ENCODE data around the gene ADCY9.
"Not testable (repeated sequence)": the region's sequence is repeated elsewhere in the genome, so short reads cannot be mapped to it uniquely, and the experiment has no call there.

ADCY9 gene

GRCh38 chr16:4093495-4094126 lies 22.6 kb downstream of the ADCY9 start:
- no peak for DNase-seq (ENCODE audit: low spot score)

GRCh38 chr16:4092547-4093265 lies 23.5 kb downstream of the ADCY9 start:
- DNase-seq (ENCODE audit: low spot score) = no peak

DNA sequence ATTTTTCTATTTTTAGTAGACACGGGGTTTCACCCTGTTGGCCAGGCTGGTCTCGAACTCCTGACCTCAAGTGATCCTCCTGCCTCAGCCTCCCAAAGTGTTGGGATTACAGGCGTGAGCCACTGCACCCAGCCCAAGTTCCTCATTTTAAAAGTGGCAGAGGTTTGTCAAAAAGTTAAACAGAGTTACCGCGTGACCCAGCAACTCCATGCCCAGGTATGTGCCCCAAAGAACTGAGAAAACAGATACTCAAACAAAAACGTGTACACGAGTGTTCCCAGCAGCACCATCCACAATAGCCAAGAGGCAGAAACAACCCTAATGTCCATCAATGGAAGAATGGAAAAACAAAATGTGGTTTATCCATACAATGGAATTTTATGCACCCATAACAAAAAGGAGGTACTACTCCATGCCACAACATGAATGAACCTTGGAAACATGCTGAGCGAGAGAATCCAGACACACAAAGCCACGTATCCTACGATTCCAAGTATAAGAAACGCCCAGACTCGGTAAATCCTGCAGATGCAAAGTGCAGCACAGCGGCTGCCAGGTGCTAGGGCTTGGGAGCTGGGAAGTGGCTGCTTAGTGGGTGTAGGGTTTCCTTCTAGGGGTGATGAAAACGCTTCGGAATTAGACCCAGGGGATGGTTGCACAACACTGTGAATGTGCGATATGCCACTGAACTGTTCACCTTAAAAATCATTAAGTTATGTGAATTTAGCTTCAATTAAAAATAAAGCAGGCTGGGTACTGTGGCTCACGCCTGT lies 24.8 kb downstream of the ADCY9 start:
- no peak for DNase-seq (ENCODE audit: low spot score)

DNA sequence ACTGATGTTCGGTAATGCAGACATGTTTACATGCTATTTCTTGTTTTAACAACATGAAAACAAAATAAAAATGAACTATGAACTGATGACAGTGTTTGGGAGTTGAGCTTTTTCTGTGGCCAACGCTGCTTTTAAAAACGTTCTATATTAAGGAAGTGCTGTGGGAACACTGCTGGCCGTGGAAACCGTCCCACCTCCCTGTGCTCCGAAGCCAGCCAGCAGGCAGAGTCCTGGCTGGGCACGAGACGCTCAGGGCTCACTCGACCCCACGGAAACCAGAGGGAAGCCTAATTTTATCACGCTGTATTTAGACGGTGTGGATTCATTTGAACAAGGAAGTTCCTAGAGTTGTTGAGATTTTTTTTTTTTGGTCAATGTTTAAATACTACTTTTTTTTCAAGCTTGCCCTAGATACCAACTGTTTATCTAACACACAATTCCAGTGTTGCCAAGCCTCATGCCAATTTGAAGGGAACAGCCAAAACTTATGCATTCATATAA lies 25.8 kb downstream of the ADCY9 start:
- DNase-seq (ENCODE audit: low spot score) = no peak

- no peak for DNase-seq (ENCODE audit: low spot score)
These were observed 26.4 kb downstream of the ADCY9 start for GRCh38 chr16:4089811-4090301.

DNA sequence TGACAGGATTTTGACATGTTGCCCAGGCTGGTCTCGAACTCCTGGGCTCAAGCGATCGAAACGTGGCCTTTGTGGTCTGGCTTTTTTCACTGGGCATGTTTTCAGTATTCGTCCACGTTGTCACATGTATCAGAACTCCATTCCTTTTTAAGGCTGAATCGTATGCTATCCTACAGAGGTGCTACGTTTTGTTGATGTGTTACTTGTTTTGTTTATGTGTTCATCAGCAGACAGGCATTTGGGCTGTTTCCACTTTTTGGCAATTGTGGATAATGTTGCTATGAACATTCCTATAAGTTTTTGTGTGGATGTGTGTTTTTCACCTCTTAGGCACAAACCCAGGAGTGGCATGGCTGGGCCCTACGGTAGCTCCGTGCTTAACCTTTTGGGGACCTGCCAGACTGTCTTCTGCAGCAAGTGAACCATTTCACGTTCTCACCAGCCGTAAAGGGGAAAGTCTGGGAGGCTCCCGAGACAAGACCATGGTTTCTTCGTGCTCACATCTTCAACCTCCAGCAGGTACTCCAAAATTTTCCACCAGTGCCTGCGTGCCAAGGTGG lies 26.9 kb downstream of the ADCY9 start:
- no peak for DNase-seq (ENCODE audit: low spot score)

DNA sequence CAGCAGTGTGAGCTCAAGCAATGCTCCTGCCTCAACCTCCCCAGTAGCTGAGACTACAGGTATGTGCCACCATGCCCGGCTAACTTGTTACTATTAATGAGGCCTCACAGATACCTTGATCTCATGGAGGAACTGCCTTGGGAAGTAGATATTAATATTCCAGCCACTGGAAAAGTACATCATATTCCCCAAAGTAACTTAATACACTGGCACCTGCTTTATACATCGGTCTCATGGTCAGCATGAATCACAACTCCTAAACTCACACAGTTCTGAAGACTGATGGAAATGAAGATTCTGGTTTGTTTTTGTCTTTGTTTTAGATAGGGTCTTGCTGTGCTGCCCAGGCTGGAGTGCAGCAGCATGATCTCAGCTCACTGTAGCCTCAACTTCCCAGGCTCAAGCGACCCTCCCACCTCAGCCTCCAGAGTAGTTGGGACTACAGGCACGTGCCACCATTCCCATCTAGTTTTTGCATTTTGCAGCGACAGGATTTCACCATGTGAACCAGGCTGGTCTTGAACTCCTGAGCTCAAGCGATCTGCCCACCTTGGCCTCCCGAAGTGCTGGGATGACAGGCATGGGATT lies 28.2 kb downstream of the ADCY9 start:
- no peak for DNase-seq (ENCODE audit: low spot score)

DNA sequence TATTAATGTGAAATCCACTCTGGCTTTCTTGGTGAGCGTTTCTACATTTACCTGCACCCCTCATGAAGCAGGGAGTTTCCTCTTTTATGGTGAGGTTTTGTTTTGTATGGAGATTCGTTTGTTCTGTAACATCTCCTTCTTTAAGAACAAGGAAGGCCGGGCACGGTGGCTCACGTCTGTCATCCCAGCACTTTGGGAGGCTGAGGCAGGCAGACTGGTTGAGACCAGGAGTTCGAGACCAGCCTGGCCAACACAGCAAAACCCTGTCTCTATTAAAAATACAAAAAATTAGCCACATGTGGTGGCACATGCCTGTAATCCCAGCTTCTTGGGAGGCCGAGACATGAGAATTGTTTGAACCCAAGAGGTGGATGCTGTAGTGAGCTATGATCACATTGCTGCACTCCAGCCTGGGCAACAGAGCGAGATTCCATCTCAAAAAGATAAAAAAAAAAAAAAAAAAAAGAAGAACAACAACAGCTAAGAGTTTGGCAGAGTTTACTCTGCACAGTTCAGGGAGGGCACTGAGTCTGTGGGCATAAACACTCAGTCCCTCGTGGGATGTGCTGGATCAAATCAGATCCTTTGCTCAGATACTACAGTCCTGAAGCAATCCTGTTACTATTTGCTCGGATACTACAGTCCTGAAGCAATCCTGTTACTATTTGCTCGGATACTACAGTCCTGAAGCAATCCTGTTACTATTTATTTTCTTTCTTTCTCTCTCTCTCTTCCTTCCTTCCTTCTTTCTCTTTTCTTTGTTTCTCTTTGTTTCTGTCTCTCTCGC lies 28.9 kb downstream of the ADCY9 start:
- no peak for DNase-seq (ENCODE audit: low spot score)

- DNase-seq (ENCODE audit: low spot score) = no peak
These were observed 30.1 kb downstream of the ADCY9 start for GRCh38 chr16:4086153-4086552.

DNA sequence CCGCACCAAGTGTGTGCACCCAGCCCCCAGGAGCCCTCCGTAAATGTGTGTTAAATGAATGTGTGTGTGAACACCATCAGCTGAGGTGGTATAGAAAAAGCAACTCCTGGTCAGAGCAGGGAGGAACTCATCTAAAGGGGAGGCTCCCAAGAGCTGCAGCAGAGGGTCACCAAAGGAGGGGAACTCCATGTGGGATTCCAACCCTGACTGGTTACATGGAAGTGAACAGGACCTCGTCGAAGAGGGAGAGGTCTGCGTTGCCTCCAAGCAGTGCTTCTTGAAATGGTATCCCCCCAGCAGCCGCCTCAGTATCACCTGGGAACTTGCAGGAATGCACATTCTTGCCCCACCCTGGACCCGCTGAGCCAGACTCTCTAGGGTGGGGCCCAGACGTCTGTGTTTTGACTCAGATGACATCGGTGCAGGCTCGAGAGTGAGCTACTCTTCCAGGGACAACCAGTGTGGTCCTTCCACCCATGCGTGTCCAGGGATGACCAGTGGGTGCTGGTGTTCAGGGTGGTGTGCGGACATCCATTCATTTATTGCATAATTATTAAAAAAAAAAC lies 30.8 kb downstream of the ADCY9 start:
- DNase-seq (ENCODE audit: low spot score) = peak; percentile 33

GRCh38 chr16:4083347-4083870 lies 32.8 kb downstream of the ADCY9 start:
- DNase-seq (ENCODE audit: low spot score) = no peak

- DNase-seq (ENCODE audit: low spot score) = no peak
These were observed 33.7 kb downstream of the ADCY9 start for GRCh38 chr16:4082474-4083044.

- no peak for DNase-seq (ENCODE audit: low spot score)
These were observed 34.7 kb downstream of the ADCY9 start for GRCh38 chr16:4081521-4082021.

DNA sequence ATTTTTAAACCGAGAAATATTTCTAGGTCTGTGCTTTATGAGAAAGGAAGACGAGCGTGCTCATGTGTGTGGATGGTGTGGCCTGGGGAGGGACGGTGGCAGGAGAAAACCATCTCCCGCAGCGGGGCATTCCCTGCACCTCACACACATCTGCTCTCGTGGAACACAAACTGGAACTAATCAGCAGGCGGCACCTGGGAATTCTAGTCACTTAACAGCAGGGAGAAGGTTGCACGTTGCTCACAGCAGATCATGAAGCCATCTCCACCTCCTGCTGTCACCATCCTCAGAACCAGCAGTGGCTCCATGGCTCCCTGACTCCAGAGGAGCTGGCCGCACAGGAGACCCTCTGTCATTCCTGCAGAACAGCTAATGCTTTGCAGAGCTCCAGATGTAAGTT lies 35.2 kb downstream of the ADCY9 start:
- DNase-seq (ENCODE audit: low spot score) = no peak

GRCh38 chr16:4077174-4077649 lies 39.0 kb downstream of the ADCY9 start:
- no peak for DNase-seq (ENCODE audit: low spot score)

- DNase-seq (ENCODE audit: low spot score) = no peak
These were observed 40.7 kb downstream of the ADCY9 start for GRCh38 chr16:4075534-4075933.

GRCh38 chr16:4073150-4073549 lies 43.1 kb downstream of the ADCY9 start:
- not testable (repeated sequence) for DNase-seq (ENCODE audit: low spot score)

DNA sequence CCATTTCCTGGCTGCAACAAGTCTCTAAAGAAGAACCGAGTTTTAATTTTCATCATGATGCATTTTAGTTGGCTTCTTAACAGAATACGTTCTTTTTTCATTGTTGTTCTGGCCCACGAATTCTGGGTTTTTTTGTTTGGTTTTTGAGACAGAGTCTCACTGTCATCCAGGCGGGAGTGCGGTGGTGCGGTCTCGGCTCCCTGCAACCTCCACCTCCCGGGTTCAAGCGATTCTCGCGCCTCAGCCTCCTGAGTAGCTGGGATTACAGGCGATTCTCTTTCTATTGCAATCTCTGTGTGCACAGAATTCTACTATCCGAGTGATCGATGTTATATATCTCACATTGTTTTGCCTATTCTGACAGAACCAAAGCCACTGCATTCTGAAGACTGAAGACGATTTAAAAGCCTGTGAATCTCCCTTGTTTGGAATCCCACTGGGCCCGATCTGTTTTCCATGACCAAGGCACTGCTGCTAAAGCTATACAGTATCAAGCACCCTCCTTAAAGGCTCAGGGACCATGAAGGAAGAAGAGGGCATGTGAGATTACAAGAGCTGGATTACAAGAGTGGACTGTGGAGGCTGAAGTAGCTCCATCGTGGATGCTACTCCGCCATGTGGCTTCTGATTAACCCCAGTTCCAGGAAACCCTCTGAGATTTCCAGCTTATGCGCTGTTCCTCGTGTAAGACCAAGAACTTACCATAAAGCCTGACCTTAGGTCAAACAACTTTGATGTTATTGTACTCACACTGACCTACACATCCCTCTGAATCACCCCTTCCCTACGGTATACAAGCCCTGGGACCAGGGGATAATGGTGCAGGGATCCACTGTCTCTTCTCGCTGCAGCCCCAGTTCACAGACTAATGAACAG lies 44.3 kb downstream of the ADCY9 start:
- no peak for DNase-seq (ENCODE audit: low spot score)

DNA sequence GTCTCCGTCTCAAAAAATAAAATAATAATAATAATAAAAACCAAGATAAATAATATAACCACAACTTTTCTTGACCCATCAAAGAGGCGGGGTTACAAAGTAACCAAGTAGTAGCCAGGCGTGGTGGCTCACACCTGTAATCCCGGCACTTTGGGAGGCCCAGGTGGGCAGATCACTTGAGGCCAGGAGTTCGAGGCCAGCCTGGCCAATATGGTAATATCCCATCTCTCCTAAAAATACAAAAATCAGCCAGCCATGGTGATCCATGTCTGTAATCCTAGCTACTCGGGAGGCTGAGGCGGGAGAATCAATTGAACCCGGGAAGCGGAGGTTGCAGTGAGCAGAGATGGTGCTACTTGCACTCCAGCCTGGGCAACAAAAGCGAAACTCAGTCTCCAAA lies 45.3 kb downstream of the ADCY9 start:
- DNase-seq (ENCODE audit: low spot score) = no peak

Data from iPS-NIHi11 (cell line).